K562 (cell line): ENCODE measurements around the gene MYO1B. TPM values are rescaled to one million over a fixed set of nuclear protein-coding genes. Genes with fewer than 3 reads are reported as not detected.

ENCODE experiments used
- ATAC-seq: fragments of 200-7000 bp; cut with Tn5 transposase; 3 replicates; pipeline ENCODE4 v1.9.1; 2020; ENCODE audit warnings: moderate library complexity
- BruUV-seq: library from RNA; stranded (reverse); fragments of 400-500 nt; replicated peaks from 2 replicates; lab custom pipeline; 2021; lab: Mats Ljungman, UMichigan
- CTCF ChIA-PET: fragments of 300-600 bp; formaldehyde crosslinking; extraction: SDS; loops from one replicate; lab custom pipeline; 2021; ENCODE audit warnings: low intra/inter-chr PET ratio; lab: Yijun Ruan, JAX
- POLR2A ChIA-PET: fragments of 300-600, 350-650 bp; sonication (Branson Sonifier 250); formaldehyde crosslinking; extraction: SDS; loops from one replicate; lab custom pipeline; 2021; ENCODE audit warnings: antibody characterized with exemption, inconsistent platforms; lab: Yijun Ruan, JAX
- DNase-seq, 4 experiments: peaks; one replicate each; pipeline versions ENCODE4 v3.0.0 to v3.0.0-alpha.2; 2011 to 2018; ENCODE audit warnings: low spot score in 3 of 4, mixed read lengths in 3 of 4; ENCODE audit errors: extremely low read depth in 1 of 4
- FAIRE-seq: peaks from 2 replicates; lab custom pipeline; 2011; peaks lifted over from hg19 to GRCh38; lab: Jason Lieb, UNC
- H2AFZ ChIP-seq: 2 replicates; pipeline ENCODE4 v1.6.0; 2011; ENCODE audit warnings: low read depth, low read length, control low read depth, inconsistent platforms
- H3K27ac ChIP-seq: fragments of 200-600 bp; 3 replicates; pipeline ENCODE4 v1.8.0; 2011; ENCODE audit warnings: low read depth, mild to moderate bottlenecking, control low read depth, inconsistent platforms, low read length, moderate library complexity, mixed read lengths; ENCODE audit errors: extremely low read depth
- H3K27me3 ChIP-seq, 2 experiments: fragments of 300-600 bp in 1 of 2; 2 replicates in 1 of 2; 3 replicates in 1 of 2; pipeline versions ENCODE4 v1.6.0 to v1.8.0; 2011; ENCODE audit warnings: inconsistent platforms in 2 of 2, low read length in 2 of 2, mild to moderate bottlenecking in 1 of 2, mixed read lengths in 1 of 2, moderate library complexity in 1 of 2; ENCODE audit not compliant: control insufficient read depth in 2 of 2, insufficient read depth in 2 of 2
- H3K36me3 ChIP-seq: fragments of 300-600 bp; 3 replicates; pipeline ENCODE4 v1.8.0; 2011; ENCODE audit warnings: mild to moderate bottlenecking, low read length, inconsistent platforms; ENCODE audit not compliant: control insufficient read depth, insufficient read depth
- H3K4me1 ChIP-seq, 2 experiments: fragments of 200-600 bp in 1 of 2; replicated peaks in 1 of 2; 2 replicates in 1 of 2; 3 replicates in 1 of 2; pipeline versions ENCODE4 v1.5.1 to v1.8.0; 2011; ENCODE audit warnings: inconsistent platforms in 2 of 2, low read length in 2 of 2, mild to moderate bottlenecking in 1 of 2, mixed read lengths in 1 of 2, moderate library complexity in 1 of 2; ENCODE audit not compliant: control insufficient read depth in 2 of 2, insufficient read depth in 2 of 2
- H3K4me2 ChIP-seq: 2 replicates; pipeline ENCODE4 v1.6.1; 2011; ENCODE audit warnings: low read length, control low read depth, inconsistent platforms, mixed read lengths; ENCODE audit not compliant: insufficient read depth
- H3K4me3 ChIP-seq: fragments of 200-600 bp; sonication (generic), shearing (Covaris generic); 2 replicates; pipeline ENCODE4 v1.5.1; 2016; ENCODE audit warnings: control low read depth, inconsistent platforms
- H3K79me2 ChIP-seq: fragments of 200-600 bp; 3 replicates; pipeline ENCODE4 v1.8.0; 2011; ENCODE audit warnings: low read length, inconsistent platforms; ENCODE audit not compliant: control insufficient read depth, insufficient read depth
- H3K9ac ChIP-seq, 2 experiments: 2 replicates each; pipeline versions ENCODE4 v1.6.0 to v1.6.1; 2011; ENCODE audit warnings: low read depth in 2 of 2, low read length in 2 of 2, control low read depth in 1 of 2, inconsistent platforms in 1 of 2, mild to moderate bottlenecking in 1 of 2, mixed read lengths in 1 of 2; ENCODE audit not compliant: insufficient read depth in 1 of 2
- H3K9me1 ChIP-seq: one replicate; pipeline ENCODE4 v1.6.0; 2011; ENCODE audit warnings: inconsistent platforms, mild to moderate bottlenecking, low read length, moderate library complexity; ENCODE audit not compliant: control insufficient read depth, insufficient read depth
- H3K9me3 ChIP-seq: replicated peaks from 2 replicates; pipeline ENCODE4 v1.5.1; 2011; ENCODE audit warnings: low read depth, low read length, inconsistent platforms; ENCODE audit not compliant: control insufficient read depth, insufficient read depth
- H4K20me1 ChIP-seq: replicated peaks from 2 replicates; pipeline ENCODE4 v1.6.1; 2011; ENCODE audit warnings: low read length, inconsistent platforms, mixed read lengths; ENCODE audit not compliant: control insufficient read depth, insufficient read depth
- ARID1B ChIP-seq: fragments of 450-650 bp; IDR thresholded peaks from 2 replicates; pipeline ENCODE4 v1.6.1; 2016; ENCODE audit warnings: antibody characterized with exemption, mild to moderate bottlenecking, inconsistent platforms
- DPF2 ChIP-seq: fragments of 450-650 bp; IDR thresholded peaks from 2 replicates; pipeline ENCODE4 v1.6.1; 2016
- FOXP4 ChIP-seq: sonication (generic); formaldehyde crosslinking; IDR thresholded peaks from 2 replicates; pipeline ENCODE4 v1.8.0; 2022; ENCODE audit warnings: mild to moderate bottlenecking, missing genetic modification reagents, borderline replicate concordance
- FUS ChIP-seq: fragments of 200-400 bp; formaldehyde crosslinking; optimal IDR thresholded peaks from 2 replicates; pipeline ENCODE3; 2017; ENCODE audit warnings: low read depth, low read length
- HEY1 ChIP-seq: fragments of 250-450 bp; sonication (Bioruptor Pico); IDR thresholded peaks from 2 replicates; pipeline ENCODE4 v1.5.0; 2020; ENCODE audit warnings: mild to moderate bottlenecking, moderate library complexity, borderline replicate concordance
- KDM1A ChIP-seq, 2 experiments: fragments of 450-650 bp; IDR thresholded peaks; 2 replicates each; pipeline ENCODE4 v1.6.1; 2016; ENCODE audit warnings: mild to moderate bottlenecking in 2 of 2
- RNF2 ChIP-seq: sonication (generic); IDR thresholded peaks from 2 replicates; pipeline ENCODE4 v1.6.1; 2016
- TAF1 ChIP-seq: IDR thresholded peaks from 2 replicates; pipeline ENCODE4 v1.6.1; 2011; ENCODE audit warnings: mild to moderate bottlenecking, low read length, moderate library complexity; ENCODE audit not compliant: insufficient read depth, control insufficient read depth, severe bottlenecking; ENCODE audit errors: extremely low read depth
- TARDBP ChIP-seq: fragments of 450-650 bp; IDR thresholded peaks from 2 replicates; pipeline ENCODE4 v1.6.1; 2016
- YY1 ChIP-seq, 3 experiments: IDR thresholded peaks; 2 replicates each; pipeline ENCODE4 v1.6.1; 2011; ENCODE audit warnings: low read length in 2 of 3, mild to moderate bottlenecking in 2 of 3, moderate library complexity in 2 of 3, borderline replicate concordance in 1 of 3, control low read depth in 1 of 3, low read depth in 1 of 3; ENCODE audit not compliant: insufficient read depth in 3 of 3, insufficient replicate concordance in 2 of 3, control insufficient read depth in 1 of 3, insufficient read length in 1 of 3; ENCODE audit errors: extremely low read depth in 1 of 3
- ZBTB17 ChIP-seq: fragments of 450-650 bp; formaldehyde crosslinking; IDR thresholded peaks from 2 replicates; pipeline ENCODE4 v1.4.0; 2020; ENCODE audit warnings: mild to moderate bottlenecking
- ZC3H11A ChIP-seq: IDR thresholded peaks from 2 replicates; pipeline ENCODE4 v1.6.1; 2012; ENCODE audit warnings: low read depth, low read length, improper control_type of control experiment
- ZNF146 ChIP-seq: IDR thresholded peaks from one replicate; pipeline ENCODE4 v1.6.1; 2018; ENCODE audit warnings: missing compliant biosample characterization; ENCODE audit not compliant: unreplicated experiment
- ZNF384 ChIP-seq: IDR thresholded peaks from 2 replicates; pipeline ENCODE4 v1.6.1; 2012; ENCODE audit warnings: low read depth, low read length, improper control_type of control experiment
- ZNF586 ChIP-seq: fragments of 450-650 bp; formaldehyde crosslinking; conservative IDR thresholded peaks from 2 replicates; pipeline ENCODE4 v1.4.0; 2020; ENCODE audit warnings: mild to moderate bottlenecking, moderate library complexity
- ZNF639 ChIP-seq, 2 experiments: fragments of 200-800 bp in 1 of 2; sonication (Bioruptor generic) in 1 of 2; sonication (generic) in 1 of 2; formaldehyde crosslinking in 1 of 2; IDR thresholded peaks in 1 of 2; conservative IDR thresholded peaks in 1 of 2; 2 replicates each; pipeline versions ENCODE4 v1.5.0 to v1.6.1; 2016 to 2020; ENCODE audit warnings: missing compliant biosample characterization in 1 of 2, missing genetic modification characterization in 1 of 2, missing genetic modification reagents in 1 of 2
- ZNF668 ChIP-seq: fragments of 250-450 bp; sonication (Bioruptor Pico); IDR thresholded peaks from 2 replicates; pipeline ENCODE4 v1.8.0; 2022; ENCODE audit warnings: mild to moderate bottlenecking, inconsistent platforms
- ZNF764 ChIP-seq: fragments of 250-450 bp; sonication (Bioruptor Pico); IDR thresholded peaks from 2 replicates; pipeline ENCODE4 v1.4.0; 2020; ENCODE audit warnings: low read depth, mild to moderate bottlenecking, moderate library complexity
- WGBS: fragments of 100-300 bp; shearing (Covaris generic); methylation state at CpG from one replicate; pipeline ENCODE4 v1.1.6; 2016; ENCODE audit warnings: low coverage, mixed read lengths; ENCODE audit not compliant: insufficient coverage; ENCODE audit errors: missing lambda C conversion rate; 5-methylcytosine and 5-hydroxymethylcytosine counted together
- in situ Hi-C: fragments of 300-500 bp; cut with MboI; formaldehyde crosslinking; loops from 4 replicates; pipeline ENCODE4 v1.15.0; 2018; ENCODE audit warnings: inconsistent platforms, mixed read lengths
- intact Hi-C: fragments of 100-400 bp; cut with micrococcal nuclease; formaldehyde crosslinking; loops from 2 replicates; pipeline ENCODE4 v1.14.2; 2022
- polyA plus RNA-seq, 8 experiments: library from polyadenylated mRNA; depleted of rRNA in 4 of 8; stranded (reverse) in 5 of 8; unstranded in 3 of 8; fragments of >200 nt; fragmentation: Nextera tagmentation in 2 of 8; fragmentation: Illumina TruSeq in 1 of 8; extraction: Ambion mirVana in 2 of 8; extraction: Trizol in 1 of 8; gene quantifications; 2 replicates each; pipeline versions ENCODE4 v1.2.1 to v1.2.3, GENCODE V29; 2011 to 2014; ENCODE audit warnings: inconsistent platforms in 1 of 8, missing spikeins in 1 of 8
- total RNA-seq, 7 experiments: library from RNA; depleted of rRNA in 6 of 7; stranded (reverse); fragments of >200 nt in 6 of 7; fragmentation: Illumina TruSeq in 2 of 7; extraction: Trizol in 2 of 7; gene quantifications; 2 replicates each; pipeline versions ENCODE4 v1.2.1 to v1.2.3, GENCODE V29; 2011 to 2021; ENCODE audit warnings: low replicate concordance in 1 of 7

MYO1B gene
- total and polyA plus RNA-seq, 9 of the 15 experiments (the other 6 are each of a cell fraction or from before 2014, with no cell fraction given): 0.04 to 0.33 (median 0.20) TPM; not detected in 5

- Histone ChIP-seq H3K4me1 (no peaks in the 10 kb centered on the region), H3K4me3 (no peak overlapping the region), H2AFZ (no peak overlapping the region), H3K36me3 (no peaks in the 10 kb centered on the region), H3K9me3 (no peaks in the 10 kb centered on the region), H4K20me1 (no peaks in the 10 kb centered on the region), H3K27me3 (no peaks in the 10 kb centered on the region), H3K27ac (no peak overlapping the region), H3K9me1 (no peaks in the 10 kb centered on the region), H3K79me2 (no peaks in the 10 kb centered on the region), H3K4me2 (no peak overlapping the region), H3K9ac (no peak overlapping the region)
- BruUV-seq: no TSS peak
- no peak for FAIRE-seq
- intact Hi-C loops: no loop called here
- in situ Hi-C loops: no loop called here
- no peak for DNase-seq
- no peak for ATAC-seq
- 0% methylated on average over 6 of the region's 6 CpGs for WGBS
- TF ChIP-seq KDM1A (IDR thresholded peaks at IDR 0.05) (no peak), YY1 (IDR thresholded peaks at IDR 0.05; ENCODE audit: borderline replicate concordance in 1 of 3, control insufficient read depth in 1 of 3, extremely low read depth in 1 of 3, insufficient read depth in 3 of 3, insufficient read length in 1 of 3, insufficient replicate concordance in 2 of 3, low read depth in 1 of 3, low read length in 2 of 3) (no peak), TAF1 (no peak), ZNF586 (no peak), ZNF764 (CRISPR knock-in tag) (no peak), ZNF384 (no peak), RNF2 (no peak), ZC3H11A (no peak), ZNF668 (no peak), ZNF146 (CRISPR knock-in tag) (no peak), DPF2 (no peak), TARDBP (no peak), HEY1 (CRISPR knock-in tag) (no peak), FUS (no peak), FOXP4 (no peak), ARID1B (no peak), ZBTB17 (no peak), ZNF639 (CRISPR knock-in tag; conservative IDR thresholded peaks at IDR 0.05 in 1 of 2, IDR thresholded peaks at IDR 0.05 in 1 of 2) (no peak)
- POLR2A ChIA-PET: no interaction called here
- CTCF ChIA-PET: no interaction called here
These were observed 25.3 kb downstream of the MYO1B start for GRCh38 chr2:191270306-191271161.
